IPS-15b (cell line): Measurements from ENCODE around the gene HECTD4.

ENCODE experiments used
- H3K27me3 ChIP-seq: one replicate; pipeline ENCODE4 v1.6.1; 2013; ENCODE audit warnings: low read length; ENCODE audit not compliant: control insufficient read depth, insufficient read depth
- H3K36me3 ChIP-seq: one replicate; pipeline ENCODE4 v1.6.1; 2013; ENCODE audit warnings: low read length; ENCODE audit not compliant: control insufficient read depth, insufficient read depth
- H3K4me1 ChIP-seq: one replicate; pipeline ENCODE4 v1.6.1; 2013; ENCODE audit warnings: mild to moderate bottlenecking, low read length; ENCODE audit not compliant: control insufficient read depth, insufficient read depth
- H3K4me3 ChIP-seq: one replicate; pipeline ENCODE4 v1.5.1; 2013; ENCODE audit warnings: low read depth, low read length
- H3K9ac ChIP-seq: one replicate; pipeline ENCODE4 v1.6.1; 2013; ENCODE audit warnings: low read depth, mild to moderate bottlenecking, low read length
- H3K9me3 ChIP-seq: one replicate; pipeline ENCODE4 v1.6.1; 2013; ENCODE audit warnings: mild to moderate bottlenecking, low read length; ENCODE audit not compliant: control insufficient read depth, insufficient read depth

Gene HECTD4

GRCh38 chr12:112214064-112214463 lies 168.2 kb downstream of the HECTD4 start:
- H3K4me3 ChIP-seq, result no peak overlapping the region
- H3K27me3 ChIP-seq, result no peaks in the 10 kb centered on the region
- peaks cover 31% of the 10 kb centered on the region for H3K36me3 ChIP-seq
- no peaks in the 10 kb centered on the region for H3K9me3 ChIP-seq
- no peaks in the 10 kb centered on the region for H3K4me1 ChIP-seq
- H3K9ac ChIP-seq, result no peak overlapping the region

DNA sequence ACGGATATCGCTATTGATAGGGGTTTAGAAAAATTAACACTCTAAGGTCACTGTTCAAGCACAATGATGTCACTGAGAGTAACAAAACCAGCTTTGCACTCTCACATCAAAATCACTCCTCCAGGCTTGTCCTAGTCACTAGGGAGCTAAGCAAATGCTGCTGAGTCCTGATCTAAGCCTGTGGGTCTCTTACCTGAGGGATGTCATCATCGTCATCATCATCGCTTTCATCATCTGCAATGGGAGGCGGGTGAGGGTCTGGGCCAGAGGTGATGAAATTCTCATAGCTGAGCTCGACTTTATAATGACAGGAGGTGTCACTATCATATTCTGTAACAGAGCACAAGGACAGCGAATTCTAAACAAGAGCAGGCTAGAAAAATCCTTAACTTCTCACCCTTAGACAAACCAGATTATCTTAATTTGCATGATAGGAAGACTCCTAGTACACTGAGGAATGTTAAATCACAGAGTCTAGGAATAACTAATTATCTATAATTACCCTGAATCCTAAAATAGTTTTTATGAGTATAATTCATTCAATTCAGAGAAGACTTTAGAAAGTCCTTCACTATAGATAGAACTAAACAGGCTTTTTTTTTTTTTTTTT lies 173.8 kb downstream of the HECTD4 start:
- Histone ChIP-seq H3K36me3 (peaks cover 38% of the 10 kb centered on the region), H3K27me3 (no peaks in the 10 kb centered on the region), H3K4me1 (no peaks in the 10 kb centered on the region), H3K9me3 (no peaks in the 10 kb centered on the region), H3K9ac (no peak overlapping the region), H3K4me3 (no peak overlapping the region)

DNA sequence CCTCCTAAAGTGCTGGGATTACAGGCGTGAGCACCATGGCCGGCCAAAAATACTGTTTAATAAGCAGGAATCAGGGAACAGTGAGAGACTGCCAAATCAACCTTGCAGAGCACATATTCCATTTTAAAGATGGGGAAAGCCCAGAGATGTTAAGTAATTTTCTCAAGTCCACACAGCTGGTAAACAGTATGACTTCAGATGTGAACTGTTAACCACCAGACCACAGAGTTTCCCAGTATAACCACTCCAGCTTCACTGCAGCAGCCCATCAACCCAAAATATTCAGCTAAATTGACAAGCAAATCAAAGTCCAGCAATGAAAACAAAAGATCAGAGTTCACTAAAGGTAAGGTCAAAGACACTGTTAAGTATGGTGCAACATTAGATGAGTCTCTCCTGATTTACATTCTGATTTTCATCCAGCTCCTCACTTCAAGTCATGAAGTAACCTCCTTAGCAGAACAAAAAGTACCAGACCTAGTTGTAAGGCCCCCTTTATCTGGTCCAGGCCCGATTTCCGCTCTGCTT lies 174.8 kb downstream of the HECTD4 start:
- Histone ChIP-seq H3K27me3 (no peaks in the 10 kb centered on the region), H3K4me1 (no peaks in the 10 kb centered on the region), H3K9ac (no peak overlapping the region), H3K36me3 (peaks cover 38% of the 10 kb centered on the region), H3K9me3 (no peaks in the 10 kb centered on the region), H3K4me3 (no peak overlapping the region)

GRCh38 chr12:112206944-112207343 lies 175.3 kb downstream of the HECTD4 start:
- no peak overlapping the region for H3K9ac ChIP-seq
- no peaks in the 10 kb centered on the region for H3K27me3 ChIP-seq
- H3K36me3 ChIP-seq, result peaks cover 34% of the 10 kb centered on the region
- H3K4me1 ChIP-seq, result no peaks in the 10 kb centered on the region
- H3K4me3 ChIP-seq, result no peak overlapping the region
- H3K9me3 ChIP-seq, result no peaks in the 10 kb centered on the region

GRCh38 chr12:112199136-112199535 lies 183.1 kb downstream of the HECTD4 start:
- no peaks in the 10 kb centered on the region for H3K9me3 ChIP-seq
- no peak overlapping the region for H3K4me3 ChIP-seq
- no peaks in the 10 kb centered on the region for H3K27me3 ChIP-seq
- no peaks in the 10 kb centered on the region for H3K4me1 ChIP-seq
- no peak overlapping the region for H3K9ac ChIP-seq
- H3K36me3 ChIP-seq, result peaks cover 9% of the 10 kb centered on the region

DNA sequence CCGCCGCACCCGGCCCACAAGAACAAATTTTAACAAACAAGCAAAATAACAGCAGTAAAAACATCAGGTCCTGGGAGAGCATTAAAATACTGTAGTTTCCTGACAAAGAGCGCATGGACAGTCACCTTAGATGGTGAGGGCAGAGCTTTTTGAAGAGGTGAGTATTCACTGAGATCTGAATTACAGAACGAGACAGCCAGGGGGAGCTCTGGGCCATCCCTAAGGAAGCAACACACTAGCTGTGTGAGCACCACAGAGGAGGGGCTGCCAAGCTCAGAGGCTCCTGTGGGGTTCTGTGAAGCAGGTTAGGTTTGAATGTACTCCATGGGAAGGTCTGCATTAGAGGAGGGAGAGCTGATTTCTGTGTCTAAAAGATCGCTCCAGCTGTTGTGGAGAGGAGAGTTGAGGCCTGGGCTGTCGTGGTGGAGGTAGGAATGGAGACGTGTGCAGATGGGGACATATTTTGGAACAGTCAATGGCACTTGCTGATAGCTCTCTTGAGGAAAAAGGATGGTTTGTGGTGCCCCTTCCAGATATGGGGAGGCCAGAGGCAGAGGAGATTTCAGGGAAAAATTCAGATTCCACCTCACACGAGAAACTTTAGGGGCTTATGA lies 184.0 kb downstream of the HECTD4 start:
- H3K36me3 ChIP-seq, result peaks cover 10% of the 10 kb centered on the region

DNA sequence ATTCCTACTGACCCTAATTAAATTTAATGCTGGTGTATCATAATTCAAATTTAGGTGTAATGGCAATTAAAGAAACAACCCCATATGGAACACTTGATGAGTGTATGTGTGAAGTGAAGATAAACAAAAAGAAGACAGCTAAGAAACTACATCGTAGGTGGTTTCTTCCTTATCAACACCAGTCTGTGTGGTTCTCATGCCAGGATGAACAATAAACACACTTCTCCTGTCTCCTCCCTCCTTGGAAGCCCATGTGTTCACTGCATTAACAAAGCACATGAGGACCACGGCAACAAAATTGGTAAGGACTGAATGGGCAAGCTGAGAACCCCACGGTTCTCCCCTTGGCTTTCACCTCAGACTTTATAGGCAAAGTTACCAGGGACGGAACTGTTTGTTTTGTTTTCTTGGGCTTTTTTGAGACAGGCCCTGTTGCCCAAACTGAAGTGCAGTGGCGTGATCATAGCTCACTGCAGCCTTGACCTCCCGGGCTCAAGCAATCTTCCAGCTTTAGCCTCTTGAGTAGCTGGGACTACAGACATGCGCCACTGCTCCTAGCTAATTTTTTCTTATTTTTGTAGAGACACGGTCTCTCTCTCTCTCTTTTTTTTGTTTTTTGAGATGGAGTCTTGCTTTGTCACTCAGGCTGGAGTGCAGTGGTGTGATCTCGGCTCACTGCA lies 185.9 kb downstream of the HECTD4 start:
- Histone ChIP-seq H3K36me3 (peaks cover 20% of the 10 kb centered on the region), H3K27me3 (no peaks in the 10 kb centered on the region), H3K4me1 (no peaks in the 10 kb centered on the region), H3K4me3 (no peak overlapping the region), H3K9me3 (no peaks in the 10 kb centered on the region), H3K9ac (no peak overlapping the region)

More for the DNA sequence above, 184.0 kb downstream of the HECTD4 start:
- no peaks in the 10 kb centered on the region for H3K9me3 ChIP-seq
- no peak overlapping the region for H3K4me3 ChIP-seq
- H3K27me3 ChIP-seq, result no peaks in the 10 kb centered on the region
- H3K9ac ChIP-seq, result no peak overlapping the region
- H3K4me1 ChIP-seq, result no peaks in the 10 kb centered on the region

- Histone ChIP-seq H3K36me3 (peaks cover 21% of the 10 kb centered on the region), H3K9ac (no peak overlapping the region), H3K9me3 (no peaks in the 10 kb centered on the region), H3K4me3 (no peak overlapping the region), H3K27me3 (no peaks in the 10 kb centered on the region), H3K4me1 (no peaks in the 10 kb centered on the region)
These were observed 187.5 kb downstream of the HECTD4 start for GRCh38 chr12:112194601-112195247.

GRCh38 chr12:112192475-112192874 lies 189.8 kb downstream of the HECTD4 start:
- Histone ChIP-seq H3K36me3 (peaks cover 21% of the 10 kb centered on the region), H3K9me3 (no peaks in the 10 kb centered on the region), H3K27me3 (no peaks in the 10 kb centered on the region), H3K4me3 (no peak overlapping the region), H3K4me1 (no peaks in the 10 kb centered on the region), H3K9ac (no peak overlapping the region)

DNA sequence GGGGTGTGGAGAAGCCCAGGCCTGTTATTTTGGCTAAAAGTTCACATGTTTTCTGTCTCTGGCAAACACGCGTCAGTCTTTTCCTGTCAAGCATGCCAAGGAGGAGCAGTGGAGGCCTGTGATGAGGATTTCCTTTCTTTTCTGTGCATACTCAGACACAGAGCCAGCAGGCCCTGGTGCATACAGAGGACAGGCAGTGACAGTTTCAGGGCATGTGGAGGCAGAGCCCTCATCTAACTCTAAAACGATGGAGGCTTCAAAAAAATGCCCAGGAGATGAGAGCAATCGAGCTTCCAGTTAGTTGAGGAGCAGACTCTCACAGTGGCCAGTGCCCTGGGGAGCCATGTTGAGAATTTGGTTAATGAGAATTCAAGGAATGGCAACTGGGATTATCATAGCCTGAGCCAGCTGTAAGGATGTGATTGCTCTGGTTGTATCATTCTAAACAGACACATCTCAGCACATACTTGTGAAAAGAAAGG lies 190.3 kb downstream of the HECTD4 start:
- Histone ChIP-seq H3K4me3 (no peak overlapping the region), H3K4me1 (no peaks in the 10 kb centered on the region), H3K9ac (no peak overlapping the region), H3K36me3 (peaks cover 21% of the 10 kb centered on the region), H3K27me3 (no peaks in the 10 kb centered on the region), H3K9me3 (no peaks in the 10 kb centered on the region)

GRCh38 chr12:112191201-112191600 lies 191.0 kb downstream of the HECTD4 start:
- Histone ChIP-seq H3K9me3 (no peaks in the 10 kb centered on the region), H3K36me3 (peaks cover 21% of the 10 kb centered on the region), H3K9ac (no peak overlapping the region), H3K4me3 (no peak overlapping the region), H3K4me1 (no peaks in the 10 kb centered on the region), H3K27me3 (no peaks in the 10 kb centered on the region)
